RWPE2 (cell line): Measurements from ENCODE around the gene RAPGEFL1.
A peak's percentile ranks its signal among the peaks of the same experiment; 100 is the strongest.

ENCODE experiments used
- ATAC-seq: fragments of 200-7000 bp; cut with Tn5 transposase; 3 replicates; pipeline ENCODE4 v1.9.1; 2021; ENCODE audit warnings: low read depth
- DNase-seq: peaks from one replicate; pipeline ENCODE4 v3.0.0-alpha.2; 2020; ENCODE audit warnings: low spot score
- H3K27ac ChIP-seq: fragments of 450-650 bp; 2 replicates; pipeline ENCODE4 v1.5.1; 2017; ENCODE audit warnings: mild to moderate bottlenecking; ENCODE audit not compliant: poor library complexity, severe bottlenecking
- H3K27me3 ChIP-seq: fragments of 250-450 bp; sonication (Bioruptor Pico); 2 replicates; pipeline ENCODE4 v1.5.1; 2021; ENCODE audit warnings: mild to moderate bottlenecking, moderate library complexity; ENCODE audit not compliant: insufficient read depth, poor library complexity, severe bottlenecking
- H3K36me3 ChIP-seq: fragments of 250-450 bp; sonication (Bioruptor Pico); 2 replicates; pipeline ENCODE4 v1.5.1; 2020; ENCODE audit warnings: low read depth, mild to moderate bottlenecking, moderate library complexity
- H3K4me1 ChIP-seq: fragments of 250-450 bp; sonication (Bioruptor Pico); 2 replicates; pipeline ENCODE4 v1.5.1; 2021; ENCODE audit warnings: mild to moderate bottlenecking, moderate library complexity; ENCODE audit not compliant: insufficient read depth, poor library complexity, severe bottlenecking
- H3K4me3 ChIP-seq: fragments of 250-450 bp; sonication (Bioruptor Pico); 2 replicates; pipeline ENCODE4 v1.5.1; 2021; ENCODE audit warnings: mild to moderate bottlenecking, moderate library complexity; ENCODE audit not compliant: severe bottlenecking
- H3K9me3 ChIP-seq: fragments of 250-450 bp; sonication (Bioruptor Pico); 2 replicates; pipeline ENCODE4 v1.5.1; 2021; ENCODE audit warnings: mild to moderate bottlenecking, moderate library complexity; ENCODE audit not compliant: severe bottlenecking
- TF ChIP-seq, protein P1 (sequence below): fragments of 450-650 bp; IDR thresholded peaks from one replicate; pipeline ENCODE4 v1.5.1; 2017; ENCODE audit warnings: mild to moderate bottlenecking, moderate library complexity; ENCODE audit not compliant: poor library complexity, severe bottlenecking

RAPGEFL1 gene

DNA sequence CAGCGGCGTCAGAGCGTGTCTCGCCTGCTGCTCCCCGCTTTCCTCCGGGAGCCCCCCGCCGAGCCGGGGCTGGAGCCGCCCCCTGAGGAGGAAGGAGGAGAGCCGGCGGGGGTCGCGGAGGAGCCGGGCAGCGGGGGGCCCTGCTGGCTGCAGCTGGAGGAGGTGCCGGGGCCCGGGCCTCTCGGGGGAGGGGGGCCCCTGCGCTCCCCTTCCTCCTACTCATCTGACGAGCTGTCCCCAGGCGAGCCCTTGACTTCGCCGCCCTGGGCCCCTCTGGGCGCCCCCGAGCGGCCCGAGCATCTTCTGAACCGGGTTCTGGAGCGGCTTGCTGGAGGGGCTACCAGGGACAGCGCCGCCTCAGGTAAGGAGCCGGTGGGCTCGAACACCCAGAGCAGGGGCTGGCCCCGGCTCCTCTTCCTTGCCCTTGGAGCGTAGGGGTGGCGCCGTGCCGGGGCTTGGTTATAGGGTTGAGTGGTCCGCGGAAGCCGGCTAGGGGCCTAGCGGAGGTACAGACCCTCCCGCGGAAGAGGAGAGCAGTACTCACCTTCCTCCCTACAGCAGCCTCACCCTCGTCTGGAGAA is 841 bp downstream of the RAPGEFL1 start:
- Histone ChIP-seq H3K27me3 (no peaks in the 10 kb centered on the region), H3K36me3 (no peaks in the 10 kb centered on the region), H3K27ac (peak overlapping the region; percentile 68), H3K4me1 (peaks cover 32% of the 10 kb centered on the region), H3K4me3 (peak overlapping the region; percentile 44), H3K9me3 (no peaks in the 10 kb centered on the region)
- no peak for ATAC-seq
- no peak for DNase-seq
- TF ChIP-seq, protein P1, sequence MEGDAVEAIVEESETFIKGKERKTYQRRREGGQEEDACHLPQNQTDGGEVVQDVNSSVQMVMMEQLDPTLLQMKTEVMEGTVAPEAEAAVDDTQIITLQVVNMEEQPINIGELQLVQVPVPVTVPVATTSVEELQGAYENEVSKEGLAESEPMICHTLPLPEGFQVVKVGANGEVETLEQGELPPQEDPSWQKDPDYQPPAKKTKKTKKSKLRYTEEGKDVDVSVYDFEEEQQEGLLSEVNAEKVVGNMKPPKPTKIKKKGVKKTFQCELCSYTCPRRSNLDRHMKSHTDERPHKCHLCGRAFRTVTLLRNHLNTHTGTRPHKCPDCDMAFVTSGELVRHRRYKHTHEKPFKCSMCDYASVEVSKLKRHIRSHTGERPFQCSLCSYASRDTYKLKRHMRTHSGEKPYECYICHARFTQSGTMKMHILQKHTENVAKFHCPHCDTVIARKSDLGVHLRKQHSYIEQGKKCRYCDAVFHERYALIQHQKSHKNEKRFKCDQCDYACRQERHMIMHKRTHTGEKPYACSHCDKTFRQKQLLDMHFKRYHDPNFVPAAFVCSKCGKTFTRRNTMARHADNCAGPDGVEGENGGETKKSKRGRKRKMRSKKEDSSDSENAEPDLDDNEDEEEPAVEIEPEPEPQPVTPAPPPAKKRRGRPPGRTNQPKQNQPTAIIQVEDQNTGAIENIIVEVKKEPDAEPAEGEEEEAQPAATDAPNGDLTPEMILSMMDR = no peak

DNA sequence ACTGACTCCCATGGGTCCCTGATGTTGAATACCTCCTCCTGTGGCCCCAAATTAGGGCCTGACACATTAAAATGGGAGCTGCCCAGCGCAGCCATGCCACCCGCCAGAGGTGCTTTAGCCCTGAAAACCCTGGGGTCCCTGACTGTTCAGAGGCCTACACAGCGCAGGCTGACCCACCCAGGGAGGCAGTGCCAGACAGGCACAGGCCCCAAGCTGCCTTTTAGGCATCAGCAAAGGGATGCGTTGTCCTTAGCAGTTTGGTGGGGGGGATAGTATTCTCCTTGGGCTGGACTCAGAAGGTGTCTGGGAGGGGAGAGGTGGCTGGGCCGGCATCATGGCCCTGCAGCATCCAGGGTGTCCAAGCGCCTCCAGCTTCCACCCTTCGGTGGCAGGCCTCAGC is 1.4 kb downstream of the RAPGEFL1 start:
- TF ChIP-seq, protein P1 = no peak
- no peak for DNase-seq

DNA sequence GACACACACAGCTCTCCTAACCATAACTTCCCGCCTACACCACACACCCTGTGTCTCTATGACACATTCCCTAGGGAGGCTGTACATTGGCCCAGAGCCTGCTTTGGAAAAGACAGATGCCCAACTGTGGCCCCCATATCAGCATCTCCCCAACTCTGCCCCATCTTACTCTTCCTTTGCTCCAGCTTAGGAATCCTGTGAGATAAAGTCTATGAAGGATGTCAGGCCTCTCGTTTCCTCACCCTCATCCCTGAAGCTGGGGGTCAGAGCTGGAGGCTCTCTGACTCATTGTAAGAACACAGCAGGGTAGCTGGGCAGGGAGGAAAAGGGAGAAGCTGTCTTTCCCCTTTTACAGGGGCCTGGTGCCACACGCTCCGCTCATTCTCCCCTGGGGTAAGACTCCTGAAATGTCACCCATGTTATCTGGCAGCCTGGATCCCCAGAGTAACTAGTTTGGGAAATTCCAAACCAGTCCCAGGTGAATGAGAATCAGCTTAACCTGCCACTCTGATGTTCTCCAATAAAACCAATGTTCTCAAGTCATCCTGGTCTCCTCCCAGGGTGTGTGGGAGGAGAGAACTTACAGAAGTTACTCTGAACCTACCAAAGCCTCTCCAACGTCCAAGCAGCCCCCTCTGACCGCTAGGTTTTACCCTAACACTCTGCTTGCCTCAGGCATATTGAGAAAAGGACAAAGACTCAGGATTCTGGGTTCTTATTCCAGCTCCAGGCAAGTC is 2.8 kb downstream of the RAPGEFL1 start:
- TF ChIP-seq, protein P1 = no peak

More for the DNA sequence above, 1.4 kb downstream of the RAPGEFL1 start:
- H3K4me1 ChIP-seq = peaks cover 32% of the 10 kb centered on the region
- peak overlapping the region; percentile 44 for H3K4me3 ChIP-seq
- no peaks in the 10 kb centered on the region for H3K9me3 ChIP-seq
- H3K27me3 ChIP-seq = no peaks in the 10 kb centered on the region
- no peak overlapping the region for H3K27ac ChIP-seq
- no peaks in the 10 kb centered on the region for H3K36me3 ChIP-seq
- ATAC-seq = no peak

DNA sequence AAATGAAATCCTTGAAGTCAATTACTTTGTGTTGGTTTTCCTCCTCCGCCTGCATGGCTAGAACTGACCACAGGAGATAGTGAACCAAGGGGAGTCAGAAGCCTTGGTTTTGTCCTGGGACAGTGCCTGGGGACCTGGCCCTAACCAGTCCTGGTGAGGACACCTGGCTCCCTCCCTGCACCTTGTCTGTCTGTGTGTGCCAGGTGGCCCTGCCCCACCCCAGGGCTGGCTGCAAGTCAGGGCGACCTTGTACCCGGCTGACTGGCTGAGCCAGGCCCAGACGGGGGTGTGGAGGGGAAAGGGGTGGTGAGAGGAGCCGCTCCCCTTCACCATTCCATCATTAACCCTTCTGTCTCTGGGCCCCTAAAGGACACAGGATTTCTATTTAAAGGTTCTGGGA is 3.4 kb downstream of the RAPGEFL1 start:
- no peaks in the 10 kb centered on the region for H3K36me3 ChIP-seq
- peak overlapping the region; percentile 39 for H3K27ac ChIP-seq
- H3K9me3 ChIP-seq = no peaks in the 10 kb centered on the region
- no peak overlapping the region for H3K4me3 ChIP-seq
- H3K27me3 ChIP-seq = no peaks in the 10 kb centered on the region
- ATAC-seq (no peak), DNase-seq (no peak)
- TF ChIP-seq, protein P1 = no peak
- peaks cover 30% of the 10 kb centered on the region for H3K4me1 ChIP-seq

More for the DNA sequence above, 2.8 kb downstream of the RAPGEFL1 start:
- ATAC-seq (peak; percentile 43), DNase-seq (no peak)
- no peaks in the 10 kb centered on the region for H3K9me3 ChIP-seq
- no peaks in the 10 kb centered on the region for H3K36me3 ChIP-seq
- peaks cover 32% of the 10 kb centered on the region for H3K4me1 ChIP-seq
- no peaks in the 10 kb centered on the region for H3K27me3 ChIP-seq
- no peak overlapping the region for H3K4me3 ChIP-seq
- H3K27ac ChIP-seq = peak overlapping the region; percentile 39

DNA sequence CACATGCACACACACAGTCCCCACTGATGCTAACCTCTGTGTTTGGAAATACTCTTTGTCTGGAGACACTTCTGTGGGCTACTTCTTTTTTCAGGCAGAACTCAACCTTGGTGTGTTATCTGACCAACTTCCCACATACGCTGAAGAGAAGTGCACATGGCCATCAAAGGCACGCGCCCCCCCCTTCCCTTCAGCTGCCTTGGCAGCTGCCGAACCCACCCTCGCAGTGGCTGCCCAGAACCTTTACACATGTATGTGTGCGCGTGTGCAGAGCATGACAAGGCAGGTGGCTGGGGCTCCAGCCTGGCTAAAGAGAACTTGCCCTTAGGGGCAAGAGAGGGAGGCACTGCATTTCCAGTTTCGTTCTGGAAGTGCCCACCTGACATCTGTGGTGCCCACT is 3.9 kb downstream of the RAPGEFL1 start:
- Histone ChIP-seq H3K4me1 (peaks cover 25% of the 10 kb centered on the region), H3K27ac (no peak overlapping the region), H3K4me3 (no peak overlapping the region), H3K9me3 (no peaks in the 10 kb centered on the region), H3K27me3 (no peaks in the 10 kb centered on the region), H3K36me3 (no peaks in the 10 kb centered on the region)
- TF ChIP-seq, protein P1 = no peak
- ATAC-seq (no peak), DNase-seq (no peak)
